IPS-20b (cell line): ENCODE measurements around the gene SMTN.

ENCODE experiments used
- H3K27ac ChIP-seq: one replicate; pipeline ENCODE4 v1.5.1; 2013; ENCODE audit warnings: low read length
- H3K27me3 ChIP-seq: 2 replicates; pipeline ENCODE4 v1.6.1; 2013; ENCODE audit warnings: mild to moderate bottlenecking, low read length, inconsistent platforms; ENCODE audit not compliant: insufficient read depth
- H3K36me3 ChIP-seq: 2 replicates; pipeline ENCODE4 v1.6.1; 2013; ENCODE audit warnings: low read depth, mild to moderate bottlenecking, inconsistent platforms, low read length, moderate library complexity; ENCODE audit not compliant: insufficient read depth
- H3K4me1 ChIP-seq: 2 replicates; pipeline ENCODE4 v1.6.1; 2013; ENCODE audit warnings: mild to moderate bottlenecking, control low read depth, inconsistent platforms, low read length, moderate library complexity; ENCODE audit not compliant: insufficient read depth
- H3K4me3 ChIP-seq: 2 replicates; pipeline ENCODE4 v1.5.1; 2013; ENCODE audit warnings: mild to moderate bottlenecking, low read length, inconsistent platforms
- H3K9ac ChIP-seq: 2 replicates; pipeline ENCODE4 v1.6.1; 2013; ENCODE audit warnings: low read depth, mild to moderate bottlenecking, inconsistent platforms, low read length, moderate library complexity
- H3K9me3 ChIP-seq: 2 replicates; pipeline ENCODE4 v1.6.1; 2013; ENCODE audit warnings: mild to moderate bottlenecking, low read depth, low read length, inconsistent platforms; ENCODE audit not compliant: insufficient read depth

SMTN gene

GRCh38 chr22:31151872-31152271, 70.8 kb downstream of the SMTN start:
- H3K36me3 ChIP-seq, result no peaks in the 10 kb centered on the region
- no peaks in the 10 kb centered on the region for H3K9me3 ChIP-seq
- no peak overlapping the region for H3K9ac ChIP-seq
- peaks cover 17% of the 10 kb centered on the region for H3K27me3 ChIP-seq
- H3K27ac ChIP-seq, result no peak overlapping the region
- no peak overlapping the region for H3K4me3 ChIP-seq
- no peaks in the 10 kb centered on the region for H3K4me1 ChIP-seq

GRCh38 chr22:31153357-31153756, 72.2 kb downstream of the SMTN start:
- no peak overlapping the region for H3K9ac ChIP-seq
- no peaks in the 10 kb centered on the region for H3K4me1 ChIP-seq
- no peaks in the 10 kb centered on the region for H3K9me3 ChIP-seq
- peaks cover 32% of the 10 kb centered on the region for H3K27me3 ChIP-seq
- H3K27ac ChIP-seq, result no peak overlapping the region
- H3K4me3 ChIP-seq, result no peak overlapping the region
- H3K36me3 ChIP-seq, result no peaks in the 10 kb centered on the region
